ENCODE data around the gene ZNF93. TPM values are rescaled to one million over a fixed set of nuclear protein-coding genes. Genes with fewer than 3 reads are reported as not detected.
"Not testable (repeated sequence)": the region's sequence is repeated elsewhere in the genome, so short reads cannot be mapped to it uniquely, and the experiment has no call there.

The ZNF93 gene
- total RNA-seq, 4 donors from 2014 or later, result 0.29 to 29.6 (median 8.6) TPM

- TF ChIP-seq POLR2A (IDR thresholded peaks at IDR 0.05), result no peak
- no peak for TF ChIP-seq CTCF (IDR thresholded peaks at IDR 0.05)
- intact Hi-C loops (cut with DNase I; ENCODE audit: low total_unique reads), result no loop called here
- no peaks in the 10 kb centered on the region for H3K4me1 ChIP-seq
- no peaks in the 10 kb centered on the region for H3K27me3 ChIP-seq
- no peak overlapping the region for H3K4me3 ChIP-seq
- H3K9me3 ChIP-seq, result peaks cover 0 to 7% of the 10 kb centered on the region in 2 donors
- no peaks in the 10 kb centered on the region for H3K36me3 ChIP-seq
- no peak for DNase-seq
- H3K27ac ChIP-seq, result no peak overlapping the region
Observed at GRCh38 chr19:19964416-19964815, 63.7 kb downstream of the ZNF93 start.

- intact Hi-C loops (cut with DNase I; ENCODE audit: low total_unique reads); H3K4me3 ChIP-seq; H3K27me3 ChIP-seq; H3K9me3 ChIP-seq; DNase-seq; H3K36me3 ChIP-seq; H3K4me1 ChIP-seq; H3K27ac ChIP-seq: not testable (repeated sequence)
Observed at GRCh38 chr19:19966126-19966525, 65.4 kb downstream of the ZNF93 start.

GRCh38 chr19:19966862-19967261 lies 66.1 kb downstream of the ZNF93 start:
- Histone ChIP-seq H3K27me3 (no peaks in the 10 kb centered on the region), H3K9me3 (peaks cover 0 to 7% of the 10 kb centered on the region in 2 donors), H3K4me3 (no peak overlapping the region), H3K36me3 (no peaks in the 10 kb centered on the region), H3K4me1 (no peaks in the 10 kb centered on the region), H3K27ac (no peak overlapping the region)
- TF ChIP-seq CTCF (IDR thresholded peaks at IDR 0.05) (no peak), POLR2A (IDR thresholded peaks at IDR 0.05) (no peak)
- intact Hi-C loops (cut with DNase I; ENCODE audit: low total_unique reads), result no loop called here
- no peak for DNase-seq

Other genes starting within 250 kb of the ZNF93 start
- gene ATP13A1, start 237.3 kb upstream of the ZNF93 start, total RNA-seq, result 100 to 1,000 TPM in 1 of 4 donors, 10 to 100 TPM in 3; 17.4 to 130 (median 56.9) TPM
- gene ZNF101, start 232.1 kb upstream of the ZNF93 start, total RNA-seq, result 10 to 100 TPM in 1 of 4 donors, 1 to 10 TPM in 3; 1.5 to 12.3 (median 9.9) TPM
- 10 to 100 TPM in 3 of 4 donors, 1 to 10 TPM in 1; 5.6 to 29.1 (median 20.4) TPM for gene ZNF14, start 167.8 kb upstream of the ZNF93 start, total RNA-seq
- gene ZNF506, start 79.2 kb upstream of the ZNF93 start, total RNA-seq, result 10 to 100 TPM; 18.7 to 90.3 (median 44.9) TPM
- 10 to 100 TPM; 10.1 to 24.7 (median 19.0) TPM for gene ZNF253, start 35.1 kb upstream of the ZNF93 start, total RNA-seq
- gene ZNF682, start 138.6 kb downstream of the ZNF93 start, total RNA-seq, result 1 to 10 TPM; 1.3 to 6.8 (median 4.9) TPM
- gene ZNF90, start 177.1 kb downstream of the ZNF93 start, total RNA-seq, result 1 to 10 TPM in 2 of 4 donors, under 1 TPM in 2; 0.29 to 9.8 (median 2.8) TPM

Measured in uterus (tissue), 4 donors.